Stimulated activated CD8-positive, alpha-beta memory T cell treated with anti-CD3 and anti-CD28 coated beads, Interleukin-15, amount 100 ng/mL, for 48 hours (primary cell): ENCODE measurements around the gene KCNH1.

Experiments used
- DNase-seq, 2 donors: peaks; one replicate each; pipeline ENCODE4 v3.0.0-alpha.2; 2020; ENCODE audit warnings: low read depth in 2 of 2

The KCNH1 gene

GRCh38 chr1:211133836-211134669, at the start of gene KCNH1:
KCNH1 (minus strand) TSS chr1:211134148; CDS start chr1:211133945, 203 bp downstream.
- DNase-seq: peak; percentile 80 to 84

GRCh38 chr1:211182746-211183145, 48.8 kb upstream of the KCNH1 start:
- DNase-seq: no peak

- DNase-seq: no peak
Observed at GRCh38 chr1:211174375-211174774, 40.4 kb upstream of the KCNH1 start.

- no peak for DNase-seq
Observed at GRCh38 chr1:211172657-211173056, 38.7 kb upstream of the KCNH1 start.

GRCh38 chr1:211169353-211169752, 35.4 kb upstream of the KCNH1 start:
- DNase-seq: no peak

- DNase-seq: no peak
Observed at GRCh38 chr1:211158866-211159265, 24.9 kb upstream of the KCNH1 start.

GRCh38 chr1:211155040-211155439, 21.1 kb upstream of the KCNH1 start:
- DNase-seq: no peak

GRCh38 chr1:211153932-211154331, 20.0 kb upstream of the KCNH1 start:
- DNase-seq: no peak

GRCh38 chr1:211148366-211148765, 14.4 kb upstream of the KCNH1 start:
- DNase-seq: no peak

- no peak for DNase-seq
Observed at GRCh38 chr1:211145944-211146343, 12.0 kb upstream of the KCNH1 start.

- DNase-seq: no peak
Observed at GRCh38 chr1:211135342-211135950, 1.5 kb upstream of the KCNH1 start.

GRCh38 chr1:211133393-211133835, 534 bp downstream of the KCNH1 start:
- DNase-seq: no peak

GRCh38 chr1:211132721-211133392, 1.1 kb downstream of the KCNH1 start:
- DNase-seq: no peak

- no peak for DNase-seq
Observed at GRCh38 chr1:211129776-211130175, 4.2 kb downstream of the KCNH1 start.

- DNase-seq: no peak
Observed at GRCh38 chr1:211127166-211127565, 6.8 kb downstream of the KCNH1 start.

- no peak for DNase-seq
Observed at GRCh38 chr1:211126622-211127021, 7.3 kb downstream of the KCNH1 start.

- DNase-seq: no peak
Observed at GRCh38 chr1:211118407-211119102, 15.4 kb downstream of the KCNH1 start.

GRCh38 chr1:211114446-211114845, 19.5 kb downstream of the KCNH1 start:
- DNase-seq: no peak

- DNase-seq: no peak
Observed at GRCh38 chr1:211113566-211113965, 20.4 kb downstream of the KCNH1 start.

- DNase-seq: no peak
Observed at GRCh38 chr1:211111351-211111750, 22.6 kb downstream of the KCNH1 start.

- no peak for DNase-seq
Observed at GRCh38 chr1:211101481-211101880, 32.5 kb downstream of the KCNH1 start.

GRCh38 chr1:211099393-211099792, 34.6 kb downstream of the KCNH1 start:
- DNase-seq: no peak
